Breast epithelium (tissue), 3 donors: Measurements from ENCODE around the gene HDAC1.

Source experiments
- CTCF ChIP-seq, 3 donors: fragments of 450-650 bp; IDR thresholded peaks; one replicate each; pipeline ENCODE4 v1.5.1; 2016 to 2017; ENCODE audit warnings: antibody characterized with exemption in 3 of 3, mild to moderate bottlenecking in 3 of 3, moderate library complexity in 3 of 3
- POLR2A ChIP-seq: fragments of 450-650 bp; IDR thresholded peaks from one replicate; pipeline ENCODE4 v1.6.1; 2016; ENCODE audit warnings: antibody characterized with exemption, mild to moderate bottlenecking, moderate library complexity

GRCh38 chr1:32335535-32335789 is 43.6 kb downstream of the HDAC1 start:
- TF ChIP-seq POLR2A (no peak), CTCF (IDR thresholded peaks at IDR 0.05) (no peak)
